PFSK-1 (cell line): Measurements from ENCODE around the gene MYBL2.

Experiments used
- POLR2AphosphoS5 ChIP-seq: IDR thresholded peaks from 2 replicates; pipeline ENCODE4 v1.6.1; 2012; ENCODE audit warnings: low read depth, mild to moderate bottlenecking, control low read depth, low read length, moderate library complexity
- REST ChIP-seq, 2 experiments: IDR thresholded peaks; 2 replicates each; pipeline versions ENCODE4 v1.6.1 to v1.8.0; 2011 to 2012; ENCODE audit warnings: low read depth in 2 of 2, low read length in 2 of 2, control low read depth in 1 of 2, inconsistent platforms in 1 of 2, mild to moderate bottlenecking in 1 of 2, moderate library complexity in 1 of 2; ENCODE audit not compliant: insufficient read depth in 1 of 2
- SIN3A ChIP-seq: IDR thresholded peaks from 2 replicates; pipeline ENCODE4 v1.6.1; 2012; ENCODE audit warnings: mild to moderate bottlenecking, low read length, moderate library complexity, borderline replicate concordance; ENCODE audit not compliant: insufficient read depth
- TAF1 ChIP-seq: IDR thresholded peaks from 2 replicates; pipeline ENCODE4 v1.6.1; 2012; ENCODE audit warnings: low read length, control low read depth, borderline replicate concordance; ENCODE audit not compliant: insufficient read depth

GRCh38 chr20:43731469-43731868 is 64.6 kb downstream of the MYBL2 start:
- TF ChIP-seq POLR2AphosphoS5 (no peak), REST (IDR thresholded peaks at IDR 0.05; ENCODE audit: insufficient read depth in 1 of 2, low read depth in 2 of 2, low read length in 2 of 2) (no peak), TAF1 (no peak), SIN3A (no peak)
